Activated CD4-positive, CD25-positive, alpha-beta regulatory T cell treated with anti-CD3 and anti-CD28 coated beads, Interleukin-2, amount 50 U/mL, for 16 hours (primary cell): ENCODE results near the gene ZNF418.
"Not testable (repeated sequence)": the region's sequence is repeated elsewhere in the genome, so short reads cannot be mapped to it uniquely, and the experiment has no call there.

ENCODE experiments used
- DNase-seq: peaks from one replicate; pipeline ENCODE4 v3.0.0-alpha.2; 2020; ENCODE audit warnings: low read depth, low spot score

Gene ZNF418

DNA sequence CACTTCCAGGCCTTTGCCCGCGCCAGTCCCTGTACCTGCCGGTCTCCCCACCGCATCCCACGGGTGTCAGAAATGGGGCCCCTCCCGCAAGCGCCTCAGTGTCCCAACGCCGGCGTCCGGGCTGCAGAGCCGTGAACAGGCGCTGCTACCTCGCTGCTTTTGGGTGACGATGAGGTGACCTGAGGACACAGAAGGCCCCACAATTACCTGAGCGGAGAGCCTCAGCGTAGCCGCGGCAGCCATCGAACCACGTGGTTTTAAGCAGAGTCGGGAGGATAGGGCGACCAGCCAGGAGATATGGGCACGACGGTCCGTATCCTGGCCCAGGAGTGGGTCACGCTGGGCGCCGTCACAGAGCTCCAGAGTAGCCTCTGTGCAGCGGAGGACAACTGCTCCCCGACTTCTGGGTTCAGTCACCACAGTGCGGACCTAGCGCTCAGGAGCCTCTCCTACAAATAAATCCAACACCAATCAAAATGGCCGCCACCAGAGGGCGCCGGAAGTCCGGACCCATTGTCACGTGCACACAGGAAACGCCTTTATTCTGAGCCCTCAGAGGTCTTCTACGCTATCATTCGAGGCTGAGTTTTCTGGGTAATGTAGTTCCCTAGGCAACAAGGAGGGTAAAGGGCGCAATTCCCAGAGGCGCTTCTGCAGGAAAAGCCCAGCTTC is 46.5 kb downstream of the ZNF418 start, which contains the start of gene ZNF814:
Gene ZNF814, minus strand, starts transcription at position 478 of the 672 bp plus-strand sequence. Its CDS starts 235 bp downstream, at position 243.
- peak; percentile 55 for DNase-seq

DNA sequence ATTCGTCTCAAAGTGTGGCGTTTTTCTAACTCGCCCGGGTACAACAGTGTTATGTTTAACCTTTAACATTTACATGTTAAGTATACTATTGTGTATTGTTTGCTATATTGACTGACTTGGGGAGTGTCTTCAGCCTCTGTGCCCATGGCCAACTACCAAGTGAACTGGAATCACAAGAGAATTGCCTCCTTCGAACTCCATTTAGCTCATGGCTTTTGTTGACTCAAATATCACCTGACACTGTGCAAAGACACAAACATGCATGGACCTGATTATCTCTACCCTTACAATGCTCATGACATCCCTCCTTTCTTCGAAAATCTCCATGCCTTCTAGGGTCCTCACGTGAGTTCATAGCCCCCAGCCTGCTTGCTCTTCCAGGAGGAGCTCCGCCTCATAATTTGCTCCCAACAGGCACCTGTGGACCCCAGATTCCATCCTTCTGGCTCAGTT is 47.1 kb downstream of the ZNF418 start:
- DNase-seq, result no peak

DNA sequence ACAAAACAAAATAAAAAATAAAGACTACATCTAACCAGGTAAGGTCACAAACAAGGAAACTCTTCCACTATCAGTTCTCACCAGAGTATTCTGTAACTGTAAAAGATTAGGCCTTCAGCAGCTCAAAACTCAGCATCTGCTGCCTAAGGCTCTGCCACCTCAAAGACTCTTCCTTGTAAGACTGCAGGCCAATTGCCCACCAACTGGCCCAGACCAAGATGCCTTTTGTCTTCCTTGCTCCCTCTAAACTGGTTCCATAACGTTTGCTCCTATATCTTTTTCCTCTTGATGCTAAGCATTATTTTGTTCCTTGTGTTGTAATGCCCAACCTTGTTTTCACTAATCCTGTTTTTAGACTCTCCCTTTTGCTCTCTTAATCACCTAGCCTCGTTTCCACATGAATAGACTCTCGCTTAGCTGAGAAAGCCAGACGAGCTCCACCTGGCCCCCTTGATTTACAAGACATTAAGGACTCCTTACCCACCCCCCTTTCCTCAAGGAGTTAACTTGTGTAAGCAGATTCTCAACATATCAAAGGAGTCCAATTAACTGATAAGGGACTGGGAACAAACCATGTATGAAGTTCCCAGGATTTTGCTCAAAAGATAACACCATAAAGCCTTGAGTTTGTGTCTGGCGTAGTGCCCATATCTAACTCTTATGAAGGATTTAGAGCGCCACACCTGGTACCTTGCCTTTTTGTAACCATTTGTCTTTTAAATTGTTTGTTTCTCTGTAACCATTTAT is 47.8 kb downstream of the ZNF418 start:
- DNase-seq, result no peak

DNA sequence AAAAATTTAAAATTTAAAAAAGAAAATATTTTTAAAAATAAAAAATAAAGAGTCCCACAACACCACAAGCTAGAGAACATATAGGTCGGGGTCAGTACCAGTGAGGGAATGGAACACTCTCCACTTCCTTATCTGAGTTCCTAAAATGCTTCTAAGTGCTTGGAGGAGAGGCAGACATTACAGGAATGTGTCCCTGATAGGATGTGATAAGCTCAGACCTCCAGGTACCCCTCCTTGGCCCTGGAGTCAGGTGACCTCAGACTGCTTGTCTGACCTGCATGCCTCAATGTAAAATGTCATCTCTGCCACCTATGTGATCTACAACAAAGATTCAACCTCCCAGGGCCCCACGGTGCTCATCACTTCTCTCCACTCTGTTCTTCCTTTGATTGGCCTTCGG is 49.2 kb downstream of the ZNF418 start:
- DNase-seq, result no peak

DNA sequence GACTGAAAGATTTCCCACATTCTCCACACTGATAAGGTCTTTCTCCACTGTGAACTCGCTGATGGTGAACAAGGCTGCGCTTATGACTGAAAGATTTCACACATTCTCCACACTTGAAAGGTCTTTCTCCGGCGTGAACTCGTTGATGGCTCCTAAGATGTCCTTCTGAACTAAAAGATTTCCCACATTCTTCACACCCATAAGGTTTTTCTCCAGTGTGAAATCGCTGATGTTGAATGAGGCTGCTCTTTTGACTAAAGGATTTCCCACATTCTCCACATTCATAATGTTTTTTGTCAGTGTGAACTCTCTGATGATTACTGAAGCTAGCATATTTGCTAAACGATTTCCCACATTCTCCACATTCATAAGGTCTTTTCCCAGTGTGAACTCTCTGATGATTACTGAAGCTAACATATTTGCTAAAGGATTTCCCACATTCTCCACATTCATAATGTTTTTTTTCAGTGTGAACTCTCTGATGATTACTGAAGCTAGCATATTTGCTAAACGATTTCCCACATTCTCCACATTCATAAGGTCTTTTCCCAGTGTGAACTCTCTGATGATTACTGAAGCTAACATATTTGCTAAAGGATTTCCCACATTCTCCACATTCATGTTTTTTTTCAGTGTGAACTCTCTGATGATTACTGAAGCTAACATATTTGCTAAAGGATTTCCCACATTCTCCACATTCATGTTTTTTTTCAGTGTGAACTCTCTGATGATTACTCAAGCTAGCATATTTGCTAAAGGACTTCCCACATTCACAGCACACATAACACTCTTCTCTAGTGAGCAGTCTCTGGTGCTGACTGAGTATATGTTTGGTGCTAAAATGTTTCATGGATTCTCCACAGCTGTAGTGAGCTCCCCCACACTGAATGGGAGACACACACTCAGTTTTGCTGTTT is 61.1 kb downstream of the ZNF418 start:
- not testable (repeated sequence) for DNase-seq

DNA sequence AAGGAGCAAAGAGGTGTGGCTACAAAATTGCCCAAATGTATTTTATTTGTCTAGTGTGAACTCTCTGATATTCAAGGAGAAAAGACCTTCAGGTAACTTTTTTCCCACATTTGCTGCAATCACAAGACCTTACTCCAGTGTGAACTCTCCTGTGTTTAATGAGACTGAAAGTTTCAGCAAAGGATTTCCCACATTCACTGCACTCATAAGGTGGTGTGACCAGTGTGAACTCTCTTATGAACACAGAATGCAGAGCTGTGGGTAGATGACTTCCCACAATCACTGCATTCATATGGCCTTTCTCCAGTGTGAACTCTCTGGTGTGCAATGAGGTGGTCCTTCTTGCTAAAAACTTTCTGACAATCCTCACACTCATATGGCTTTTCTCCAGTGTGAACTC is 62.8 kb downstream of the ZNF418 start:
- DNase-seq, result no peak
